GM12875 (cell line): ENCODE results near the gene HS3ST2.

ENCODE experiments used
- H3K4me3 ChIP-seq: one replicate; pipeline ENCODE4 v1.5.1; 2011; ENCODE audit warnings: low read depth, low read length, control low read depth
- TF ChIP-seq, protein P1 (sequence below): IDR thresholded peaks from 2 replicates; pipeline ENCODE4 v1.5.1; 2011; ENCODE audit warnings: low read depth, mild to moderate bottlenecking, control low read depth, inconsistent platforms, low read length, moderate library complexity, borderline replicate concordance; ENCODE audit not compliant: insufficient read depth

HS3ST2 gene

GRCh38 chr16:22901563-22901962, 87.6 kb downstream of the HS3ST2 start:
- TF ChIP-seq, protein P1, sequence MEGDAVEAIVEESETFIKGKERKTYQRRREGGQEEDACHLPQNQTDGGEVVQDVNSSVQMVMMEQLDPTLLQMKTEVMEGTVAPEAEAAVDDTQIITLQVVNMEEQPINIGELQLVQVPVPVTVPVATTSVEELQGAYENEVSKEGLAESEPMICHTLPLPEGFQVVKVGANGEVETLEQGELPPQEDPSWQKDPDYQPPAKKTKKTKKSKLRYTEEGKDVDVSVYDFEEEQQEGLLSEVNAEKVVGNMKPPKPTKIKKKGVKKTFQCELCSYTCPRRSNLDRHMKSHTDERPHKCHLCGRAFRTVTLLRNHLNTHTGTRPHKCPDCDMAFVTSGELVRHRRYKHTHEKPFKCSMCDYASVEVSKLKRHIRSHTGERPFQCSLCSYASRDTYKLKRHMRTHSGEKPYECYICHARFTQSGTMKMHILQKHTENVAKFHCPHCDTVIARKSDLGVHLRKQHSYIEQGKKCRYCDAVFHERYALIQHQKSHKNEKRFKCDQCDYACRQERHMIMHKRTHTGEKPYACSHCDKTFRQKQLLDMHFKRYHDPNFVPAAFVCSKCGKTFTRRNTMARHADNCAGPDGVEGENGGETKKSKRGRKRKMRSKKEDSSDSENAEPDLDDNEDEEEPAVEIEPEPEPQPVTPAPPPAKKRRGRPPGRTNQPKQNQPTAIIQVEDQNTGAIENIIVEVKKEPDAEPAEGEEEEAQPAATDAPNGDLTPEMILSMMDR = no peak
- no peak overlapping the region for H3K4me3 ChIP-seq

DNA sequence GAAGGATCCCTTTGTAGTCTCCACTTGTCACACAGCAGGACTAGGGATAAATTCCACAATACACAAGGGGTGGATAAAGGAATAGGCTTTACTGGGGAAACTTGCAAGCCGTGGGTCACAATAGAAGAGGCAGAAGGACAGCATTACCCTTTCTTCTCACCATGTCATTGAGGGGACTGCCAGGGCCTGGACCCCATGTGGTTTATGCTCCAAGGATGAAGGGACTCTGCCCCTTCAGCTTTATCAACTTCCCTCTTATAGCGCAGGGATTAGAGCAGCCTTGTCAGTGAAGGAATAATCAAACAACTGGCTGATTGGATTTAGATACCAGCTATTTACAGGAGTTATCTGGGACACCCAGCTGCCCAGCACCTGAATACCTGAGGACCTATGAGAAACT, 89.8 kb downstream of the HS3ST2 start:
- no peak overlapping the region for H3K4me3 ChIP-seq
- TF ChIP-seq, protein P1 = no peak

DNA sequence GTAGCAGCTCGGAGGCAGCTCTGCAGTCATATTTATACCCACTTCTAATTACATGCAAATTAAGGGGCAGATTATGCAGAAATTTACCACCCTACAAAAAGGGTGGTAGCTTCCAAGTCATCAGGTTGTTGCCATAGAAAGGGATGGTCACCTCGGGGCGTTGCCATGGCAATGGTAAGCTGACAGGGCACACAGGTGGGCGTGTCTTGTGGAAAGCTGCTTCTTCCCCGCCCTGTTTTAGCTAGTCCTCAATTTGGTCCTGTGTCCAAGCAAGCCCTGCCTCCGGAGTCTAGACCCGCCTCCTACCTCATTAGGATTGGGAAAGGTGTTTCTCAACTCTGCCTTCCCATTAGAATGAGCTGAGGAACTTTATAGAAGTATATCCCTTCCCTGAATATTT, 98.7 kb downstream of the HS3ST2 start:
- H3K4me3 ChIP-seq = no peak overlapping the region
- TF ChIP-seq, protein P1 = no peak

GRCh38 chr16:22915003-22915402, 101.0 kb downstream of the HS3ST2 start:
- TF ChIP-seq, protein P1 = no peak
- no peak overlapping the region for H3K4me3 ChIP-seq

GRCh38 chr16:22923491-22923890, 109.5 kb downstream of the HS3ST2 start:
- TF ChIP-seq, protein P1 = no peak
- H3K4me3 ChIP-seq = no peak overlapping the region

DNA sequence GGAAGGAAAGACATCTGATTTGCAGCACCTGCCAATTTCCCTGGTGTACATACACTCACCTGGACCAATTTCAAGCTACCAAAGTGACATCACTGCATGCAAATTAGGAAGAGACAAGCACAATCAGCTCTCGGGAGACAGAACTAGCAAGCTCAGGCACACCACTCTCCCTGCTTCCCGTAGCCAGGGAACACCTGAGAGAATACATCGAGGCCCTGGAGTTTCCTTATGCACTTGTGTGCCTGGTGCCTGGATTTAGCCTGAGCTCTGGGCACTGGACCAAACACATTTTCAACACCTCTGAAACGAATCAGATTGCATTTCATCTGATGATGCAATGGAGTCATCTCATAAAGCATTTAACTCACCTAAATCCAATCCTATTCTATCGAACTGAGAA, 110.5 kb downstream of the HS3ST2 start:
- H3K4me3 ChIP-seq = no peak overlapping the region
- TF ChIP-seq, protein P1 = no peak

- no peak overlapping the region for H3K4me3 ChIP-seq
- TF ChIP-seq, protein P1 = no peak
These were observed 112.3 kb downstream of the HS3ST2 start for GRCh38 chr16:22926105-22926751.
